ENCODE data around the gene MACROH2A2.
A peak's percentile ranks its signal among the peaks of the same experiment; 100 is the strongest.
"Not testable (repeated sequence)": the region's sequence is repeated elsewhere in the genome, so short reads cannot be mapped to it uniquely, and the experiment has no call there.

Gene MACROH2A2

GRCh38 chr10:70052462-70053217 lies at the start of gene MACROH2A2:
TSS of gene MACROH2A2 (plus strand) at chr10:70052846. CDS start at chr10:70075659, 22,813 bp downstream.
- peak; percentile 41 for DNase-seq

GRCh38 chr10:70007116-70007820 lies 45.4 kb upstream of the MACROH2A2 start:
- DNase-seq, result no peak

GRCh38 chr10:70031215-70031614 lies 21.4 kb upstream of the MACROH2A2 start:
- DNase-seq, result no peak

GRCh38 chr10:70032667-70033289 lies 19.9 kb upstream of the MACROH2A2 start:
- no peak for DNase-seq

- DNase-seq, result no peak
Observed at GRCh38 chr10:70034232-70034631, 18.4 kb upstream of the MACROH2A2 start.

GRCh38 chr10:70035531-70035930 lies 17.1 kb upstream of the MACROH2A2 start:
- DNase-seq, result no peak

- DNase-seq, result peak; percentile 23
Observed at GRCh38 chr10:70038923-70039322, 13.7 kb upstream of the MACROH2A2 start.

GRCh38 chr10:70041016-70041415 lies 11.6 kb upstream of the MACROH2A2 start:
- no peak for DNase-seq

- DNase-seq, result not testable (repeated sequence)
Observed at GRCh38 chr10:70041739-70042138, 10.9 kb upstream of the MACROH2A2 start.

- not testable (repeated sequence) for DNase-seq
Observed at GRCh38 chr10:70047066-70047465, 5.6 kb upstream of the MACROH2A2 start.

GRCh38 chr10:70048030-70048723 lies 4.5 kb upstream of the MACROH2A2 start:
- no peak for DNase-seq

GRCh38 chr10:70051848-70052247 lies 798 bp upstream of the MACROH2A2 start:
- no peak for DNase-seq

- no peak for DNase-seq
Observed at GRCh38 chr10:70053218-70053840, 683 bp downstream of the MACROH2A2 start.

GRCh38 chr10:70053841-70054288 lies 1.2 kb downstream of the MACROH2A2 start:
- DNase-seq, result no peak

GRCh38 chr10:70054902-70055301 lies 2.3 kb downstream of the MACROH2A2 start:
- no peak for DNase-seq

GRCh38 chr10:70055550-70055949 lies 2.9 kb downstream of the MACROH2A2 start:
- DNase-seq, result no peak

- DNase-seq, result no peak
Observed at GRCh38 chr10:70057306-70057705, 4.7 kb downstream of the MACROH2A2 start.

- DNase-seq, result no peak
Observed at GRCh38 chr10:70060389-70060788, 7.7 kb downstream of the MACROH2A2 start.

- DNase-seq, result no peak
Observed at GRCh38 chr10:70063418-70064098, 10.9 kb downstream of the MACROH2A2 start.

GRCh38 chr10:70064486-70064885 lies 11.8 kb downstream of the MACROH2A2 start:
- DNase-seq, result no peak

GRCh38 chr10:70066190-70066589 lies 13.5 kb downstream of the MACROH2A2 start:
- no peak for DNase-seq

- no peak for DNase-seq
Observed at GRCh38 chr10:70067586-70067985, 14.9 kb downstream of the MACROH2A2 start.
